ENCODE results near the gene MYOZ1.

GRCh38 chr10:73653195-73653594 lies 11.9 kb upstream of the MYOZ1 start:
- TF ChIP-seq EZH2phosphoT487 (IDR thresholded peaks at IDR 0.05; ENCODE audit: borderline replicate concordance, low read depth) = no peak
- no peak for TF ChIP-seq POLR2AphosphoS5 (IDR thresholded peaks at IDR 0.05; ENCODE audit: low read depth, low read length)
- TF ChIP-seq EP300 (IDR thresholded peaks at IDR 0.05; ENCODE audit: borderline replicate concordance in 1 of 2, low read depth in 1 of 2, low read length in 1 of 2) = no peak
- TF ChIP-seq USF2 (IDR thresholded peaks at IDR 0.05; ENCODE audit: borderline replicate concordance, low read depth, low read length) = no peak
- no peak for TF ChIP-seq TAF1 (IDR thresholded peaks at IDR 0.05; ENCODE audit: borderline replicate concordance, low read depth, low read length)
- no peak for TF ChIP-seq FOXM1 (IDR thresholded peaks at IDR 0.05; ENCODE audit: low read depth)
- no peak for TF ChIP-seq CTCF (IDR thresholded peaks at IDR 0.05)
- no peak for TF ChIP-seq MEF2A (IDR thresholded peaks at IDR 0.05; ENCODE audit: borderline replicate concordance, low read depth)
- TF ChIP-seq CHD2 (IDR thresholded peaks at IDR 0.05; ENCODE audit: low read length, partially characterized antibody) = no peak
